WTC11 (cell line): ENCODE measurements around the gene GLT8D2. TPM values are rescaled to one million over a fixed set of nuclear protein-coding genes. Genes with fewer than 3 reads are reported as not detected.
A peak's percentile ranks its signal among the peaks of the same experiment; 100 is the strongest.

Experiments
- ATAC-seq: fragments of 200-7000 bp; cut with Tn5 transposase; 2 replicates; pipeline ENCODE4 v1.10.0; 2021; ENCODE audit warnings: mild to moderate bottlenecking, moderate library complexity
- CTCF ChIA-PET: fragments of 300-600 bp; sonication (Branson Sonifier 250); formaldehyde crosslinking; loops from one replicate; lab custom pipeline; 2021; ENCODE audit warnings: antibody characterized with exemption; lab: Charles Lee
- POLR2A ChIA-PET: fragments of 350-600 bp; sonication (Branson Sonifier 250); formaldehyde crosslinking; loops from one replicate; lab custom pipeline; 2021; ENCODE audit warnings: antibody characterized with exemption; lab: Charles Lee
- DNase-seq: peaks from one replicate; pipeline ENCODE4 v3.0.0; 2021; ENCODE audit warnings: low spot score
- H3K27ac Mint-ChIP-seq: 2 replicates; pipeline ENCODE4 v1.8.0; 2021; ENCODE audit warnings: mixed read lengths
- H3K27me3 Mint-ChIP-seq: 2 replicates; pipeline ENCODE4 v1.8.0; 2021; ENCODE audit warnings: low read depth, mild to moderate bottlenecking, moderate library complexity, mixed read lengths
- H3K36me3 Mint-ChIP-seq: 2 replicates; pipeline ENCODE4 v1.8.0; 2021; ENCODE audit warnings: mixed read lengths
- H3K4me1 Mint-ChIP-seq: 2 replicates; pipeline ENCODE4 v1.8.0; 2022; ENCODE audit warnings: mixed read lengths
- H3K4me3 Mint-ChIP-seq: 2 replicates; pipeline ENCODE4 v1.8.0; 2021; ENCODE audit warnings: mild to moderate bottlenecking, moderate library complexity, mixed read lengths
- H3K9me3 Mint-ChIP-seq: 2 replicates; pipeline ENCODE4 v1.8.0; 2021; ENCODE audit warnings: mixed read lengths
- CBFB ChIP-seq: sonication (generic); formaldehyde crosslinking; IDR thresholded peaks from 2 replicates; pipeline ENCODE4 v1.8.1; 2022; ENCODE audit warnings: mild to moderate bottlenecking, low read depth, missing genetic modification reagents
- FOXJ3 ChIP-seq: sonication (generic); formaldehyde crosslinking; IDR thresholded peaks from 2 replicates; pipeline ENCODE4 v1.9.0; 2021; ENCODE audit warnings: missing genetic modification reagents, mild to moderate bottlenecking, borderline replicate concordance
- ZNF121 ChIP-seq: sonication (generic); formaldehyde crosslinking; IDR thresholded peaks from 2 replicates; pipeline ENCODE4 v1.8.0; 2023; ENCODE audit warnings: missing genetic modification reagents
- total RNA-seq: library from RNA; stranded (reverse); gene quantifications from 3 replicates; pipeline ENCODE4 v1.2.3, GENCODE V29; 2021
- TF ChIP-seq, protein P1 (sequence below): fragments of 250-450 bp; sonication (Bioruptor Pico); IDR thresholded peaks from 2 replicates; pipeline ENCODE4 v2.1.2; 2022; ENCODE audit warnings: mild to moderate bottlenecking, moderate library complexity
- TF ChIP-seq, protein P2 (sequence below): fragments of 250-450 bp; sonication (Bioruptor Pico); IDR thresholded peaks from 2 replicates; pipeline ENCODE4 v1.9.0; 2021; ENCODE audit warnings: mild to moderate bottlenecking, borderline replicate concordance
- TF ChIP-seq, protein P3 (sequence below): sonication (generic); formaldehyde crosslinking; IDR thresholded peaks from 2 replicates; pipeline ENCODE4 v1.8.0; 2022; ENCODE audit warnings: mild to moderate bottlenecking, missing genetic modification reagents
- TF ChIP-seq, protein P4 (sequence below): sonication (generic); formaldehyde crosslinking; conservative IDR thresholded peaks from 2 replicates; pipeline ENCODE4 v1.8.1; 2022; ENCODE audit warnings: mild to moderate bottlenecking, missing genetic modification reagents
- TF ChIP-seq, protein P5 (sequence below): fragments of 200-600 bp; IDR thresholded peaks from 2 replicates; pipeline ENCODE4 v1.8.0; 2022; ENCODE audit warnings: antibody characterized with exemption
- TF ChIP-seq, protein P6 (sequence below): sonication (generic); formaldehyde crosslinking; IDR thresholded peaks from 2 replicates; pipeline ENCODE4 v1.8.1; 2023; ENCODE audit warnings: mild to moderate bottlenecking, missing genetic modification reagents, moderate library complexity
- TF ChIP-seq, protein P7 (sequence below): fragments of 250-450 bp; sonication (Bioruptor Pico); conservative IDR thresholded peaks from 2 replicates; pipeline ENCODE4 v1.9.0; 2021; ENCODE audit warnings: mild to moderate bottlenecking
- TF ChIP-seq, protein P8 (sequence below): sonication (generic); formaldehyde crosslinking; IDR thresholded peaks from 2 replicates; pipeline ENCODE4 v1.8.1; 2022; ENCODE audit warnings: low read depth, mild to moderate bottlenecking, moderate library complexity, missing genetic modification reagents, borderline replicate concordance
- TF ChIP-seq, protein P9 (sequence below): sonication (generic); formaldehyde crosslinking; IDR thresholded peaks from 2 replicates; pipeline ENCODE4 v1.8.1; 2023; ENCODE audit warnings: mild to moderate bottlenecking, missing genetic modification reagents

The GLT8D2 gene
- total RNA-seq, 1 experiment from 2014 or later: 4.5 TPM

DNA sequence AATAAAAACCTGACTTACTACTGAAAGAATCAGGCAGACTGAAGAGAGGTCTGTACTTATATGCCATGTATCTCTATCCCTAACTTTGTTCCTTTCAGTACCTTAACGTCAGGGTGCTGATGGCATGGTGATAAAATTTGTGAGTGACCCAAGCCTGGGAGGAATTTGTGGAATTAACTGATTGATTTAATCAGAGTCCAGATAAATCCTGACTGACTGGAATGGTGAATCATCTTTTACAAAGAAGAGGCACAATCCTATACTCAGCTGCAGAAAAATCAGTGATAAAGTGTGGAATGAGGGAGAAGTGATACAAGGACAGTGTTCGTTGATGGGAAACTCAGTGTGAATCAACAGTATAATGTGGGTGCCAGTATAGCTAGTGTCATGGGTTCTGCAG lies 80.6 kb downstream of the GLT8D2 start:
- H3K36me3 Mint-ChIP-seq: peaks cover 17% of the 10 kb centered on the region; the same call in 1 of the 2 replicates
- H3K9me3 Mint-ChIP-seq: no peaks in the 10 kb centered on the region
- peaks cover 30% of the 10 kb centered on the region for H3K4me1 Mint-ChIP-seq
- DNase-seq (no peak), ATAC-seq (no peak)
- TF ChIP-seq, protein P1, sequence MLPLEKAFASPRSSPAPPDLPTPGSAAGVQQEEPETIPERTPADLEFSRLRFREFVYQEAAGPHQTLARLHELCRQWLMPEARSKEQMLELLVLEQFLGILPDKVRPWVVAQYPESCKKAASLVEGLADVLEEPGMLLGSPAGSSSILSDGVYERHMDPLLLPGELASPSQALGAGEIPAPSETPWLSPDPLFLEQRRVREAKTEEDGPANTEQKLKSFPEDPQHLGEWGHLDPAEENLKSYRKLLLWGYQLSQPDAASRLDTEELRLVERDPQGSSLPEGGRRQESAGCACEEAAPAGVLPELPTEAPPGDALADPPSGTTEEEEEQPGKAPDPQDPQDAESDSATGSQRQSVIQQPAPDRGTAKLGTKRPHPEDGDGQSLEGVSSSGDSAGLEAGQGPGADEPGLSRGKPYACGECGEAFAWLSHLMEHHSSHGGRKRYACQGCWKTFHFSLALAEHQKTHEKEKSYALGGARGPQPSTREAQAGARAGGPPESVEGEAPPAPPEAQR (CRISPR knock-in tag): no peak
- TF ChIP-seq, protein P2, sequence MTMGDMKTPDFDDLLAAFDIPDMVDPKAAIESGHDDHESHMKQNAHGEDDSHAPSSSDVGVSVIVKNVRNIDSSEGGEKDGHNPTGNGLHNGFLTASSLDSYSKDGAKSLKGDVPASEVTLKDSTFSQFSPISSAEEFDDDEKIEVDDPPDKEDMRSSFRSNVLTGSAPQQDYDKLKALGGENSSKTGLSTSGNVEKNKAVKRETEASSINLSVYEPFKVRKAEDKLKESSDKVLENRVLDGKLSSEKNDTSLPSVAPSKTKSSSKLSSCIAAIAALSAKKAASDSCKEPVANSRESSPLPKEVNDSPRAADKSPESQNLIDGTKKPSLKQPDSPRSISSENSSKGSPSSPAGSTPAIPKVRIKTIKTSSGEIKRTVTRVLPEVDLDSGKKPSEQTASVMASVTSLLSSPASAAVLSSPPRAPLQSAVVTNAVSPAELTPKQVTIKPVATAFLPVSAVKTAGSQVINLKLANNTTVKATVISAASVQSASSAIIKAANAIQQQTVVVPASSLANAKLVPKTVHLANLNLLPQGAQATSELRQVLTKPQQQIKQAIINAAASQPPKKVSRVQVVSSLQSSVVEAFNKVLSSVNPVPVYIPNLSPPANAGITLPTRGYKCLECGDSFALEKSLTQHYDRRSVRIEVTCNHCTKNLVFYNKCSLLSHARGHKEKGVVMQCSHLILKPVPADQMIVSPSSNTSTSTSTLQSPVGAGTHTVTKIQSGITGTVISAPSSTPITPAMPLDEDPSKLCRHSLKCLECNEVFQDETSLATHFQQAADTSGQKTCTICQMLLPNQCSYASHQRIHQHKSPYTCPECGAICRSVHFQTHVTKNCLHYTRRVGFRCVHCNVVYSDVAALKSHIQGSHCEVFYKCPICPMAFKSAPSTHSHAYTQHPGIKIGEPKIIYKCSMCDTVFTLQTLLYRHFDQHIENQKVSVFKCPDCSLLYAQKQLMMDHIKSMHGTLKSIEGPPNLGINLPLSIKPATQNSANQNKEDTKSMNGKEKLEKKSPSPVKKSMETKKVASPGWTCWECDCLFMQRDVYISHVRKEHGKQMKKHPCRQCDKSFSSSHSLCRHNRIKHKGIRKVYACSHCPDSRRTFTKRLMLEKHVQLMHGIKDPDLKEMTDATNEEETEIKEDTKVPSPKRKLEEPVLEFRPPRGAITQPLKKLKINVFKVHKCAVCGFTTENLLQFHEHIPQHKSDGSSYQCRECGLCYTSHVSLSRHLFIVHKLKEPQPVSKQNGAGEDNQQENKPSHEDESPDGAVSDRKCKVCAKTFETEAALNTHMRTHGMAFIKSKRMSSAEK (CRISPR knock-in tag): no peak
- TF ChIP-seq, protein P3, sequence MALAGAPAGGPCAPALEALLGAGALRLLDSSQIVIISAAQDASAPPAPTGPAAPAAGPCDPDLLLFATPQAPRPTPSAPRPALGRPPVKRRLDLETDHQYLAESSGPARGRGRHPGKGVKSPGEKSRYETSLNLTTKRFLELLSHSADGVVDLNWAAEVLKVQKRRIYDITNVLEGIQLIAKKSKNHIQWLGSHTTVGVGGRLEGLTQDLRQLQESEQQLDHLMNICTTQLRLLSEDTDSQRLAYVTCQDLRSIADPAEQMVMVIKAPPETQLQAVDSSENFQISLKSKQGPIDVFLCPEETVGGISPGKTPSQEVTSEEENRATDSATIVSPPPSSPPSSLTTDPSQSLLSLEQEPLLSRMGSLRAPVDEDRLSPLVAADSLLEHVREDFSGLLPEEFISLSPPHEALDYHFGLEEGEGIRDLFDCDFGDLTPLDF: no peak
- TF ChIP-seq, protein P4, sequence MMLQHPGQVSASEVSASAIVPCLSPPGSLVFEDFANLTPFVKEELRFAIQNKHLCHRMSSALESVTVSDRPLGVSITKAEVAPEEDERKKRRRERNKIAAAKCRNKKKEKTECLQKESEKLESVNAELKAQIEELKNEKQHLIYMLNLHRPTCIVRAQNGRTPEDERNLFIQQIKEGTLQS (CRISPR knock-in tag): no peak
- TF ChIP-seq, protein P5, sequence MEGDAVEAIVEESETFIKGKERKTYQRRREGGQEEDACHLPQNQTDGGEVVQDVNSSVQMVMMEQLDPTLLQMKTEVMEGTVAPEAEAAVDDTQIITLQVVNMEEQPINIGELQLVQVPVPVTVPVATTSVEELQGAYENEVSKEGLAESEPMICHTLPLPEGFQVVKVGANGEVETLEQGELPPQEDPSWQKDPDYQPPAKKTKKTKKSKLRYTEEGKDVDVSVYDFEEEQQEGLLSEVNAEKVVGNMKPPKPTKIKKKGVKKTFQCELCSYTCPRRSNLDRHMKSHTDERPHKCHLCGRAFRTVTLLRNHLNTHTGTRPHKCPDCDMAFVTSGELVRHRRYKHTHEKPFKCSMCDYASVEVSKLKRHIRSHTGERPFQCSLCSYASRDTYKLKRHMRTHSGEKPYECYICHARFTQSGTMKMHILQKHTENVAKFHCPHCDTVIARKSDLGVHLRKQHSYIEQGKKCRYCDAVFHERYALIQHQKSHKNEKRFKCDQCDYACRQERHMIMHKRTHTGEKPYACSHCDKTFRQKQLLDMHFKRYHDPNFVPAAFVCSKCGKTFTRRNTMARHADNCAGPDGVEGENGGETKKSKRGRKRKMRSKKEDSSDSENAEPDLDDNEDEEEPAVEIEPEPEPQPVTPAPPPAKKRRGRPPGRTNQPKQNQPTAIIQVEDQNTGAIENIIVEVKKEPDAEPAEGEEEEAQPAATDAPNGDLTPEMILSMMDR: no peak
- TF ChIP-seq, protein P6, sequence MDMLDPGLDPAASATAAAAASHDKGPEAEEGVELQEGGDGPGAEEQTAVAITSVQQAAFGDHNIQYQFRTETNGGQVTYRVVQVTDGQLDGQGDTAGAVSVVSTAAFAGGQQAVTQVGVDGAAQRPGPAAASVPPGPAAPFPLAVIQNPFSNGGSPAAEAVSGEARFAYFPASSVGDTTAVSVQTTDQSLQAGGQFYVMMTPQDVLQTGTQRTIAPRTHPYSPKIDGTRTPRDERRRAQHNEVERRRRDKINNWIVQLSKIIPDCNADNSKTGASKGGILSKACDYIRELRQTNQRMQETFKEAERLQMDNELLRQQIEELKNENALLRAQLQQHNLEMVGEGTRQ: no peak
- TF ChIP-seq CBFB (no peak), FOXJ3 (CRISPR knock-in tag) (no peak), ZNF121 (no peak)
- TF ChIP-seq, protein P7, sequence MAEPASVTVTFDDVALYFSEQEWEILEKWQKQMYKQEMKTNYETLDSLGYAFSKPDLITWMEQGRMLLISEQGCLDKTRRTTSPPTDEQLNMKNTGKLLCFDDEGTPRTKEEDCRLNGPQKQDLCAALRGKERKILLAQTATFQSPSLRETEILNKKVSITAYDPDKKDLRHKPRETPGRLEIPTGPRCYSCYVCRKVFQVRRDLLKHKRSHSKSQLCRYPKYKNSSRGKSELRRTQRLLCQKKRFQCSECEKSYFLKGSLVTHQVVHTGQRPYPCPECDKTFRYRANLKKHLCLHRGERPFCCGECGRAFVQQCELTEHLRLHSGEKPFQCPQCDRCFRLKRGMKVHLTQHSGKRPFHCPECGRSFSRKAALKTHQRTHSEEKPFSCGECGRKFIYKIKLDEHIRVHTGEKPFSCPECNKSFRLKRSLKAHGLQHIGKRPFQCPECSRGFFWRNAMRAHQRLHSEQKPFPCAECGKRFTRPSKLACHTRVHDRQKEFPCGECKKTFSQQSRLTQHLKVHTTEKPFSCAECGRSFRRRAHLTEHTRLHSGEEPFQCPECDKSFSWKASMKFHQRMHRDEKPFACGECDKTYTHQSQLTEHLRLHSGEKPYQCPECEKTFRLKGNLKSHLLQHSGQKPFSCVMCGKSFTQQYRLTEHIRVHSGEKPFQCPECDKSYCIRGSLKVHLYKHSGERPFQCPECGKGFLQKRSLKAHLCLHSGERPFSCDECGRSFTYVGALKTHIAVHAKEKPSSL (CRISPR knock-in tag): no peak
- TF ChIP-seq, protein P8, sequence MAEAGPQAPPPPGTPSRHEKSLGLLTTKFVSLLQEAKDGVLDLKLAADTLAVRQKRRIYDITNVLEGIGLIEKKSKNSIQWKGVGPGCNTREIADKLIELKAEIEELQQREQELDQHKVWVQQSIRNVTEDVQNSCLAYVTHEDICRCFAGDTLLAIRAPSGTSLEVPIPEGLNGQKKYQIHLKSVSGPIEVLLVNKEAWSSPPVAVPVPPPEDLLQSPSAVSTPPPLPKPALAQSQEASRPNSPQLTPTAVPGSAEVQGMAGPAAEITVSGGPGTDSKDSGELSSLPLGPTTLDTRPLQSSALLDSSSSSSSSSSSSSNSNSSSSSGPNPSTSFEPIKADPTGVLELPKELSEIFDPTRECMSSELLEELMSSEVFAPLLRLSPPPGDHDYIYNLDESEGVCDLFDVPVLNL (CRISPR knock-in tag): no peak
- TF ChIP-seq, protein P9, sequence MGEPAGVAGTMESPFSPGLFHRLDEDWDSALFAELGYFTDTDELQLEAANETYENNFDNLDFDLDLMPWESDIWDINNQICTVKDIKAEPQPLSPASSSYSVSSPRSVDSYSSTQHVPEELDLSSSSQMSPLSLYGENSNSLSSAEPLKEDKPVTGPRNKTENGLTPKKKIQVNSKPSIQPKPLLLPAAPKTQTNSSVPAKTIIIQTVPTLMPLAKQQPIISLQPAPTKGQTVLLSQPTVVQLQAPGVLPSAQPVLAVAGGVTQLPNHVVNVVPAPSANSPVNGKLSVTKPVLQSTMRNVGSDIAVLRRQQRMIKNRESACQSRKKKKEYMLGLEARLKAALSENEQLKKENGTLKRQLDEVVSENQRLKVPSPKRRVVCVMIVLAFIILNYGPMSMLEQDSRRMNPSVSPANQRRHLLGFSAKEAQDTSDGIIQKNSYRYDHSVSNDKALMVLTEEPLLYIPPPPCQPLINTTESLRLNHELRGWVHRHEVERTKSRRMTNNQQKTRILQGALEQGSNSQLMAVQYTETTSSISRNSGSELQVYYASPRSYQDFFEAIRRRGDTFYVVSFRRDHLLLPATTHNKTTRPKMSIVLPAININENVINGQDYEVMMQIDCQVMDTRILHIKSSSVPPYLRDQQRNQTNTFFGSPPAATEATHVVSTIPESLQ: no peak
- ChIA-PET POLR2A (no interaction called here), CTCF (no interaction called here)
- peak overlapping the region; percentile 76; the same call in 1 of the 2 replicates for H3K27ac Mint-ChIP-seq
- no peaks in the 10 kb centered on the region for H3K27me3 Mint-ChIP-seq
- no peak overlapping the region for H3K4me3 Mint-ChIP-seq
